IPS-NIHi7 (cell line): ENCODE results near the gene TIMM44.
A peak's percentile ranks its signal among the peaks of the same experiment; 100 is the strongest.
"Not testable (repeated sequence)": the region's sequence is repeated elsewhere in the genome, so short reads cannot be mapped to it uniquely, and the experiment has no call there.

Experiments
- DNase-seq: peaks from one replicate; pipeline ENCODE4 v3.0.0; 2012; ENCODE audit warnings: mixed read lengths; ENCODE audit errors: extremely low spot score

Gene TIMM44

GRCh38 chr19:7944177-7944761 lies 803 bp upstream of the TIMM44 start:
- DNase-seq = peak; percentile 82

- no peak for DNase-seq
Observed at GRCh38 chr19:7942981-7943443, 454 bp downstream of the TIMM44 start.

- no peak for DNase-seq
Observed at GRCh38 chr19:7941895-7942596, 1.4 kb downstream of the TIMM44 start.

- no peak for DNase-seq
Observed at GRCh38 chr19:7940841-7941240, 2.6 kb downstream of the TIMM44 start.

GRCh38 chr19:7934766-7935165 lies 8.7 kb downstream of the TIMM44 start:
- DNase-seq = no peak

GRCh38 chr19:7933828-7934725 lies 9.4 kb downstream of the TIMM44 start:
- DNase-seq = no peak

- no peak for DNase-seq
Observed at GRCh38 chr19:7933411-7933810, 10.1 kb downstream of the TIMM44 start.

GRCh38 chr19:7932930-7933300 lies 10.6 kb downstream of the TIMM44 start:
- no peak for DNase-seq

GRCh38 chr19:7932276-7932929 lies 11.1 kb downstream of the TIMM44 start:
- no peak for DNase-seq

- no peak for DNase-seq
Observed at GRCh38 chr19:7931221-7932061, 12.0 kb downstream of the TIMM44 start.

- no peak for DNase-seq
Observed at GRCh38 chr19:7930765-7931164, 12.7 kb downstream of the TIMM44 start.

GRCh38 chr19:7930030-7930429 lies 13.4 kb downstream of the TIMM44 start:
- not testable (repeated sequence) for DNase-seq

- DNase-seq = peak; percentile 76
Observed at GRCh38 chr19:7928741-7929701, 14.4 kb downstream of the TIMM44 start.

GRCh38 chr19:7928334-7928706 lies 15.1 kb downstream of the TIMM44 start:
- no peak for DNase-seq

- DNase-seq = no peak
Observed at GRCh38 chr19:7927605-7928333, 15.7 kb downstream of the TIMM44 start.

- no peak for DNase-seq
Observed at GRCh38 chr19:7926727-7927604, 16.5 kb downstream of the TIMM44 start.

GRCh38 chr19:7926021-7926726 lies 17.3 kb downstream of the TIMM44 start, which contains the start of gene CTXN1:
Gene CTXN1 (minus strand): TSS chr19:7926135. CDS start chr19:7925538, 597 bp downstream.
- DNase-seq = peak; percentile 87
